Lower lobe of right lung (tissue), 2 donors: Measurements from ENCODE around the gene BAZ2B. TPM values are rescaled to one million over a fixed set of nuclear protein-coding genes. Genes with fewer than 3 reads are reported as not detected.
"Not testable (repeated sequence)": the region's sequence is repeated elsewhere in the genome, so short reads cannot be mapped to it uniquely, and the experiment has no call there.

Experiments
- ATAC-seq, 2 donors: fragments of 200-7000 bp; cut with Tn5 transposase; one replicate each; pipeline ENCODE4 v1.9.1; 2020 to 2022; ENCODE audit warnings: mild to moderate bottlenecking in 2 of 2, moderate library complexity in 2 of 2
- DNase-seq: peaks from one replicate; pipeline ENCODE4 v3.0.0-alpha.2; 2020
- H3K27ac ChIP-seq: fragments of 200-600 bp; one replicate; pipeline ENCODE4 v1.8.0; 2022
- H3K27me3 ChIP-seq: fragments of 200-600 bp; one replicate; pipeline ENCODE4 v1.8.0; 2022; ENCODE audit warnings: low read depth
- H3K36me3 ChIP-seq: fragments of 200-600 bp; one replicate; pipeline ENCODE4 v1.8.0; 2022; ENCODE audit warnings: mild to moderate bottlenecking
- H3K4me1 ChIP-seq: fragments of 200-600 bp; one replicate; pipeline ENCODE4 v1.8.0; 2022
- H3K4me3 ChIP-seq: fragments of 200-600 bp; one replicate; pipeline ENCODE4 v1.8.0; 2022; ENCODE audit warnings: mild to moderate bottlenecking
- H3K9me3 ChIP-seq: fragments of 200-600 bp; one replicate; pipeline ENCODE4 v1.8.0; 2022
- CTCF ChIP-seq: fragments of 200-600 bp; IDR thresholded peaks from one replicate; pipeline ENCODE4 v1.8.0; 2022; ENCODE audit warnings: antibody characterized with exemption, mild to moderate bottlenecking
- intact Hi-C: fragments of 100-400 bp; cut with DNase I; formaldehyde crosslinking; loops from one replicate; pipeline ENCODE4 v1.11.0; 2022
- total RNA-seq: library from RNA; stranded (reverse); fragmentation: NEBNext Ultra II Directional; extraction: Animal tissue kit (Norgen Biotek cat#: 25700); gene quantifications from one replicate; pipeline ENCODE4 v1.2.1, GENCODE V29; 2021
- donor health status: DM: no; HTN: yes; CAD: no; lungs with severe emphysema.

The BAZ2B gene
- total RNA-seq, 1 donor from 2014 or later: 97.4 TPM

GRCh38 chr2:159362816-159363251 is 253.5 kb downstream of the BAZ2B start:
- peaks cover 57% of the 10 kb centered on the region for H3K36me3 ChIP-seq
- H3K27ac ChIP-seq: no peak overlapping the region
- no peak for TF ChIP-seq CTCF
- H3K4me3 ChIP-seq: no peak overlapping the region
- no peaks in the 10 kb centered on the region for H3K27me3 ChIP-seq
- no peaks in the 10 kb centered on the region for H3K4me1 ChIP-seq
- no peak for DNase-seq
- intact Hi-C loops: no loop called here
- ATAC-seq: peak; percentile 42 to 86
- H3K9me3 ChIP-seq: no peaks in the 10 kb centered on the region

GRCh38 chr2:159362094-159362493 is 254.3 kb downstream of the BAZ2B start:
- DNase-seq: no peak
- no peak for TF ChIP-seq CTCF
- Histone ChIP-seq H3K4me1 (no peaks in the 10 kb centered on the region), H3K4me3 (no peak overlapping the region), H3K27ac (no peak overlapping the region), H3K9me3 (no peaks in the 10 kb centered on the region), H3K36me3 (peaks cover 51% of the 10 kb centered on the region), H3K27me3 (no peaks in the 10 kb centered on the region)
- ATAC-seq: no peak
- intact Hi-C loops: no loop called here

- H3K4me1 ChIP-seq, H3K9me3 ChIP-seq, H3K27ac ChIP-seq, H3K4me3 ChIP-seq, intact Hi-C loops, DNase-seq, ATAC-seq, H3K27me3 ChIP-seq: not testable (repeated sequence)
- peaks cover 51% of the 10 kb centered on the region for H3K36me3 ChIP-seq
These were observed 254.7 kb downstream of the BAZ2B start for GRCh38 chr2:159361603-159362002.

- no peaks in the 10 kb centered on the region for H3K9me3 ChIP-seq
- no peak for TF ChIP-seq CTCF
- intact Hi-C loops: no loop called here
- peaks cover 28% of the 10 kb centered on the region for H3K36me3 ChIP-seq
- no peaks in the 10 kb centered on the region for H3K4me1 ChIP-seq
- no peak overlapping the region for H3K4me3 ChIP-seq
- H3K27ac ChIP-seq: no peak overlapping the region
- DNase-seq (no peak), ATAC-seq (no peak)
- no peaks in the 10 kb centered on the region for H3K27me3 ChIP-seq
These were observed 260.2 kb downstream of the BAZ2B start for GRCh38 chr2:159356053-159356554.

GRCh38 chr2:159351977-159352376 is 264.4 kb downstream of the BAZ2B start:
- Histone ChIP-seq H3K27me3 (no peaks in the 10 kb centered on the region), H3K4me1 (no peaks in the 10 kb centered on the region), H3K27ac (no peak overlapping the region), H3K4me3 (no peak overlapping the region), H3K36me3 (peaks cover 59% of the 10 kb centered on the region), H3K9me3 (no peaks in the 10 kb centered on the region)
- TF ChIP-seq CTCF: no peak
- ATAC-seq (no peak), DNase-seq (no peak)
- intact Hi-C loops: no loop called here

- ATAC-seq: no peak
- Histone ChIP-seq H3K9me3 (no peaks in the 10 kb centered on the region), H3K4me1 (no peaks in the 10 kb centered on the region), H3K4me3 (no peak overlapping the region), H3K27me3 (no peaks in the 10 kb centered on the region), H3K36me3 (peaks cover 54% of the 10 kb centered on the region), H3K27ac (no peak overlapping the region)
- TF ChIP-seq CTCF: no peak
- intact Hi-C loops: no loop called here
- no peak for DNase-seq
These were observed 266.6 kb downstream of the BAZ2B start for GRCh38 chr2:159349674-159350299.
